C4-2B (cell line): Measurements from ENCODE around the gene SHLD1.

ENCODE experiments used
- ZFX ChIP-seq: fragments of 450-650 bp; IDR thresholded peaks from 2 replicates; pipeline ENCODE4 v1.6.1; 2017
- TF ChIP-seq, protein P1 (sequence below): fragments of 450-650 bp; conservative IDR thresholded peaks from 2 replicates; pipeline ENCODE4 v1.5.1; 2017; ENCODE audit warnings: mild to moderate bottlenecking

DNA sequence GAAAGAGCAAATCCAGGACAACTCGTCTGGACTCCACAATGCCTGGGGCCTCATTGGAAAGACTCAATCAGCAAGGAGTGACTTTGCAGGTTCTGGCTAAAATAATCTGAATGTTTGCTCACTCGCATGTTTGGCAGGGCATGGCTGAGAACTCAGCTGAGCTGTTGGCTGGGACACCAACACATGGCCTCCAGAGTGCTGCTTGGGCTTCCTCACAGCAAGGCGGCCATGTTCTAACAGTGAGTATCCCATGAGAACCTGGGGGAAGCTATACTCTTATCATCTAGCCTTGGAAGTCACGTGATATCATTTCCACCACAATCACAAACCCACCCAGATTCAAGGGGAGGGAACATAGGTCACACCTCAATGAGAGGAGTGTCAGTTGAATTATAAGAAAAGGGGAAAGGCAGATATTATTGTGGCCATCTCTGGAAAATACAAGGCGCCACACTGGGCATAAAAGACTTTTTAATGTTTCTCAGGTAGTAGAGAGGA, 23.1 kb upstream of the SHLD1 start:
- TF ChIP-seq, protein P1, sequence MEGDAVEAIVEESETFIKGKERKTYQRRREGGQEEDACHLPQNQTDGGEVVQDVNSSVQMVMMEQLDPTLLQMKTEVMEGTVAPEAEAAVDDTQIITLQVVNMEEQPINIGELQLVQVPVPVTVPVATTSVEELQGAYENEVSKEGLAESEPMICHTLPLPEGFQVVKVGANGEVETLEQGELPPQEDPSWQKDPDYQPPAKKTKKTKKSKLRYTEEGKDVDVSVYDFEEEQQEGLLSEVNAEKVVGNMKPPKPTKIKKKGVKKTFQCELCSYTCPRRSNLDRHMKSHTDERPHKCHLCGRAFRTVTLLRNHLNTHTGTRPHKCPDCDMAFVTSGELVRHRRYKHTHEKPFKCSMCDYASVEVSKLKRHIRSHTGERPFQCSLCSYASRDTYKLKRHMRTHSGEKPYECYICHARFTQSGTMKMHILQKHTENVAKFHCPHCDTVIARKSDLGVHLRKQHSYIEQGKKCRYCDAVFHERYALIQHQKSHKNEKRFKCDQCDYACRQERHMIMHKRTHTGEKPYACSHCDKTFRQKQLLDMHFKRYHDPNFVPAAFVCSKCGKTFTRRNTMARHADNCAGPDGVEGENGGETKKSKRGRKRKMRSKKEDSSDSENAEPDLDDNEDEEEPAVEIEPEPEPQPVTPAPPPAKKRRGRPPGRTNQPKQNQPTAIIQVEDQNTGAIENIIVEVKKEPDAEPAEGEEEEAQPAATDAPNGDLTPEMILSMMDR = no peak
- TF ChIP-seq ZFX = no peak
